Fibroblast of gingiva (primary cell): ENCODE data around the gene GJA4.
A peak's percentile ranks its signal among the peaks of the same experiment; 100 is the strongest.
"Not testable (repeated sequence)": the region's sequence is repeated elsewhere in the genome, so short reads cannot be mapped to it uniquely, and the experiment has no call there.

Source experiments
- DNase-seq: peaks from one replicate; pipeline ENCODE4 v3.0.0-alpha.2; 2011; ENCODE audit warnings: low read depth

Gene GJA4

DNA sequence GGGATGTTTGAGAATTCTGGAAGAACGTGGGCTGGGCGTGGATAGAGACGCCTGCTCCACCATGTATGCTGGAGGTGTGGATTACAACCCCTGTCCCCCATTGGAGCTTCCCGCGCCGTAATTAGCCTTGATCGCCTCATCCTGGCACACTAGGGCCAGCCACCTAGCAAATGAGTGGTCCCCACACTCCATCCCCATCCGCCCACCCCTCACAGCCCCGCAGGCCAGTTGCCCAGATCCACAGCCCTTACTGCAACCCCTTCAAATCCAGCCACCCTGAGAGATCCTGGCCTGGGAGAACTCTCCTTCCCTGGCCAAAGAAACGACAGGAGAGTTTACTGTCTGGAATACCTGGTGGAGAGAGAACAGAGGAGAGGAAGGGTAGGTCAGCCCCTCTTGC, 375 bp upstream of the GJA4 start:
- DNase-seq: no peak

DNA sequence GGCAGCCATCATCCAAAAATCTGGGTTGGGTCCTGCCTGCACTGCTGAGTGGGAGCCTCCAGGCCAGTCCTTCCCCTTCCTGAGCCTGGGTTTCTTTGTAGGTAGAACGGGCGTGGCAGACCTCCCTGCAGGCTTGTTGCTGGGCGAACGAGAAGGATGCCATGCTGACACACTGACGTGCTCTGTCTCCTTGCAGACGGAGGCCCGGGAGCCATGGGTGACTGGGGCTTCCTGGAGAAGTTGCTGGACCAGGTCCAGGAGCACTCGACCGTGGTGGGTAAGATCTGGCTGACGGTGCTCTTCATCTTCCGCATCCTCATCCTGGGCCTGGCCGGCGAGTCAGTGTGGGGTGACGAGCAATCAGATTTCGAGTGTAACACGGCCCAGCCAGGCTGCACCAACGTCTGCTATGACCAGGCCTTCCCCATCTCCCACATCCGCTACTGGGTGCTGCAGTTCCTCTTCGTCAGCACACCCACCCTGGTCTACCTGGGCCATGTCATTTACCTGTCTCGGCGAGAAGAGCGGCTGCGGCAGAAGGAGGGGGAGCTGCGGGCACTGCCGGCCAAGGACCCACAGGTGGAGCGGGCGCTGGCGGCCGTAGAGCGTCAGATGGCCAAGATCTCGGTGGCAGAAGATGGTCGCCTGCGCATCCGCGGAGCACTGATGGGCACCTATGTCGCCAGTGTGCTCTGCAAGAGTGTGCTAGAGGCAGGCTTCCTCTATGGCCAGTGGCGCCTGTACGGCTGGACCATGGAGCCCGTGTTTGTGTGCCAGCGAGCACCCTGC, 1.4 kb downstream of the GJA4 start:
- DNase-seq: no peak

DNA sequence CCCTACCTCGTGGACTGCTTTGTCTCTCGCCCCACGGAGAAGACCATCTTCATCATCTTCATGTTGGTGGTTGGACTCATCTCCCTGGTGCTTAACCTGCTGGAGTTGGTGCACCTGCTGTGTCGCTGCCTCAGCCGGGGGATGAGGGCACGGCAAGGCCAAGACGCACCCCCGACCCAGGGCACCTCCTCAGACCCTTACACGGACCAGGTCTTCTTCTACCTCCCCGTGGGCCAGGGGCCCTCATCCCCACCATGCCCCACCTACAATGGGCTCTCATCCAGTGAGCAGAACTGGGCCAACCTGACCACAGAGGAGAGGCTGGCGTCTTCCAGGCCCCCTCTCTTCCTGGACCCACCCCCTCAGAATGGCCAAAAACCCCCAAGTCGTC, 2.0 kb downstream of the GJA4 start:
- DNase-seq: no peak

DNA sequence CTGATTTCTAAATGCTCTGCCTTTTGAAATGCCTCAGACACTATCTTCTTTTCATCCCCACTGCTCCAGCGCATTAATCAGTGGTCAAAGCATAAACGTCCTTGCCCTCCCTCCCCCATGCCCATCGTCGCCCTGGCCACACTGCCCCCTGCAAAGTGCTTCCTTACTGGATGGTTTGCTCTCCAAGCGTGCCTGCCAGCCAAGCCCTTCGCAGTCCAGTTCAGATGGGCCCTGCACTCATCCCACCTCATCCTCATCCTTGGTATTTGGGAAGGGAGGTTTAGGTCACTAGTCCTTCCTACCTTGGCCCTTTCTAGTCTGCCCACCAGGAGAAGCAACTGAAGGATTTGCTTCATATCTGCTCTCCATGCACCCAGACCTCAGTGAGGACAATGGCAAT, 3.1 kb downstream of the GJA4 start:
- no peak for DNase-seq

DNA sequence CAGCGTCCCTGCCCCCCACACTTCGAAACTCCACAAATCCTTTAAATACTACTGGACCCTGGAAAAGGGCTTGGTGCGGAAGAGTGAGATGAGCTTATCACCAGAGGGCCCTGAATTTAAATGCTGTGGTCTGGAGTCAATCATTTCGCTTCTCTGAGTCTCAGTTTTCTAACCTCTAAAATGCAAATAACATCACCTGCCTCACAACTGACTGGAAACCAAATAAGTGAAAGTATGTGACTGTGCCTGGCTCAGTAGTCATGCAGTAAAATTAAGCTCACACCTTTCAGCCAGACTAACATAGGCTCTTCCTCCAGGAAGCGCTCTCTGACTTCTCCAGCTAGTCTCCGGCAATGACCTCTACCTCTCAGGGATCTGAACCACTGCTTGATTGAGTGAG, 4.2 kb downstream of the GJA4 start:
- no peak for DNase-seq

DNA sequence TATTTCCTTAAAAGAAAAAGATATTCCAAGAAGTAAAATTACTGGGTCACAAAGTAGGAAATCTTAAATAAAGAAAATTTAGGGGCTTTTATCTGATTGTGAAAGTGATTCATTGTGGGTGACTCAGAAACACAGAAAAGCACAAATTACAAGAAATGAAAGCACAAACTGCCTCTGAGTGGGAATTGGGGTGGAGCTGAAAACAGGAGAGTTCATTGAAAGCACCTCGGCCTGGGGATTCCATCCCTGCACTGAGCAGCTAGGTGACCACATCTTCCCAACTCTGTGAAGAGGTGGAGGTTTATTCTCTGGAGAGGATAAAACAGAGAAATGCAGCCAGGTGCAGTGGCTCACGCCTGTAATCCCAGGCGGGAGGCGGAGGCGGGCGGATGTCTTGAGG, 7.4 kb downstream of the GJA4 start:
- DNase-seq: no peak

DNA sequence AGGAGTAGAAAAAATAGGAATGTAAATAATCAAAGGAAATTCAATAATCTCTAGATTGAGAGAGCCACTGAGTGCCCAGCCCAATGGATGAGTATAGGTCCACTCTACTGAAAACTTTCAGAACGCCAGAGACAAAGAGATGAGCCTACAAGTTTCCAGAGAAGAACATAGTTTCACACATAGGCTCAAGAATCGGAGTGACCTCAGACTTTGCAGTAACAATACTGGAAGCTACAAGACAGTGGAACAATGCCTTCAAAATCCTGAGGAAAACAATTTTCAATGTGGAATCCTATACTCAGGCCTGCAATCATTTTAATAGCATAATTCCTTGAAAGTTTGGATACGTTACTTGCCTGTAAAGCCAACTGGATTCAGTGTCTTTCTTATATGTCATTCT, 11.0 kb downstream of the GJA4 start:
- DNase-seq: no peak

DNA sequence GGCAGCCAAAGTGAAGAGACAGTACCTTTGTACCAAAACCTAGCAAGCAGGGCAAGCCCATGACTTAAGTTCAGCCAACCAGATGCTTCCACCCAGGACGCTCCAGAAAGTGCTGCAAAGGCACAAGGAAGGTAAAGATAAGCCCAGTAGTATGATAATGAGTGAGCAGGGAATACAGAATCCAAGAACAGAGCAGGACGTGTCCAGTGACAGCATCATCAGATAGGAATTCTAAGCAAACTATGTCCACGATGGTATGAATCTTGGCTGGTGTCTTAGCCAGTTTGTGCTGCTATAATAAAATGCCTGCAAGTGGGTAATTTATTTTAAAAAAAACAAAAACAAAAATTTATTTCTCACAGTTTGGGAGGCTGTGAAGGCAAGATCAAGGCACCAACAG, 13.6 kb downstream of the GJA4 start:
- DNase-seq: no peak

DNA sequence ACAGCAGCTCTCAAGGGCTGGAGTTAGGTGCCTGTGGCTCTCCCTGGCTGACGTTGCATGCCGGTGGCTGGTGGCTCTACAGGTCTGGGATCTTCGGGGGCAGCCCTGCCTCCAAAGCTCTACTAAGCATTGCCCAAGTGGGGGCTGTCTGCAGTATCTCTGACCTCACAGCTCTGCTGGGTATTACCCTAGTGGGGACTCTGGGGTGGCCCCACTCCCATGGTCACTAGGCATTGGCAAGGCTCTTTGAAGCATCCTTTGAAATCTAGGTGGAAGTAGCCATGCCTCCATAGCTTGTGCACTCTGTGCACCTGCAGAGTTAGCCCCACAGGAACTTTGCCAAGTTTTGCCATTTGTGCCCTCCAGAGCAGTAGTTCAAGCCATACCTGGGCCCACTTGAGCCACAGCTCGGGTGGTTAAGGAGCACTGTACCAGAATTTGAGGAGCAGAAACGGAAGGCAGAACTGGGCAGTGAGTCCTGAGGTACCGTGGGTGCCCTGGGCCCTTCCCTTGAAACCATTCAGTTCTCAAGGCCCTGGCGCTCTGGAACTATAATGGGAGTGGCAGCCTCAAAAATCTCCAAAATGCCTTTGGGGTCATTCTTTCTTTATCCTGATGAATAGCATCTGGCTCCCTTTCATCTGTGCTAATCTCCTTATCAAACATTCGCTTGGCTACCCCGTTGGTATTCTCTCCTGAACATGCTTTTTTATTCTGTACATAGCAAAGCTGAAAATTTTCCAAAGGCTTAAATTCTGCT, 15.4 kb downstream of the GJA4 start:
- no peak for DNase-seq

DNA sequence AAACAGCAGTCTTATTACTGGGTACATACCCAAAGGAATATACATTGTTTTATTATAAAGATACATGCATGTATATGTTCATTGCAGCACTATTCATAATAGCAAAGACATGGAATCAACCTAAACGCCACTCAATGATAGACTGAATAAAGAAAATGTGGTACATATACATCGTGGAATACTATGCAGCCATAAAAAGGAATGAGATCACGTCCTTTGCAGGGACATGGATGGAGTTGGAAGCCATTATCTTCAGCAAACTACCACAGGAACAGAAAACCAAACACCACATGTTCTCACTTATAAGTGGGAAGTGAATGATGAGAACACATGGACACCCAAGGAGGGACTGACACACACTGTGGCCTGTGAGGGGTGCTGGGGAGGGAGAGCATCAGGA, 18.0 kb downstream of the GJA4 start:
- not testable (repeated sequence) for DNase-seq

DNA sequence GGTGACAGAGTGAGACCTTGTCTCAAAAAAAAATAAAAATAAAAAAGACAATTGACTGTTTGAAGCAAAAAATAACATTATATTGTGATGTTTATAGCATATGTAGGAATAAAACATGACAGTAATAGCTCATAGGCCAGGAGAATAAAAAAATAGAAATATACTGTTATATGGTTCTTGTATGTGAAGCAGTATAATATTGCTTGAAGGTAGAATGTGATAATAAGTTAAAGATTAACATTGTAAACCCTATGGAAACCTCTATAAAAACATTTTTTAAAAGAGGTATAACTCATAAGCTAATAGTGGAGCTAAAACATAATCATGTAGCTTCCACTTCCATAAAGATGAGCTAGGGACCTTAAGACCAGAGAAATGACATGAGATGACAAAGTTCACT, 23.5 kb downstream of the GJA4 start:
- no peak for DNase-seq

DNA sequence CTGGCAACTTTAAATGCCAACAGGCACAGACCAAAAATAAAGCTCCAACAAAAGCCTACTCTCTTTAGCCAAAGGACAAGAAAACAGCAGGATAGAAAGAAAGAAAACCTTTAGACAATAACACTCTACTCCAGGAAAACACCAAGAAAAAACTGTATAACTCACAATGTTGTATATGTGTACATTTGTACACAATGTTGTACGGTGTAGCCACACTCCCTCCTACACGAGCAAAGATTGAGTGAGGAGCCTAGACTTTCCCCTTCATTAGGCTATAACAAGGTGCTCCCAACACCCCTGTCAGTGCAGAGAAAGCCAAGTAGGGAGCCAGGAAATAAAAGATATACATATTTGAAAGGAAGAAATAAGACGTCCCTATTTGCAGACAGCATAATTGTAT, 24.0 kb downstream of the GJA4 start:
- DNase-seq: no peak

DNA sequence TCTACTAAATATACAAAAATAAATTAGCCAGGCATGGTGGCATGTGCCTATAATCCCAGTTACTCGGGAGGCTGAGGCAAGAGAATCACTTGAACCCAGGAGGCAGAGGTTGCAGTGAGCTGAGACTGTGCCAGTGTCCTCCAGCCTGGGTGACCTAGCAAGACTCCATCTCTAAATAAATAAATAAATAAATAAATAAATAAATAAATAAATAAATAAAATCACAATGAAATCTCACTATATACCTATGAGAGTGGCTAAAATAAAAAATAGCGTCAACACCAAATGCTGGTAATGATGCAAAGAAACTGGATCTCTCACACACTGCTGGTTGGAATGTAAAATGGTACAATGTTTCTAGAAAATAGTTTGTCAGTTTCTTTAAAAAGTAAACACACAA, 26.1 kb downstream of the GJA4 start:
- not testable (repeated sequence) for DNase-seq

DNA sequence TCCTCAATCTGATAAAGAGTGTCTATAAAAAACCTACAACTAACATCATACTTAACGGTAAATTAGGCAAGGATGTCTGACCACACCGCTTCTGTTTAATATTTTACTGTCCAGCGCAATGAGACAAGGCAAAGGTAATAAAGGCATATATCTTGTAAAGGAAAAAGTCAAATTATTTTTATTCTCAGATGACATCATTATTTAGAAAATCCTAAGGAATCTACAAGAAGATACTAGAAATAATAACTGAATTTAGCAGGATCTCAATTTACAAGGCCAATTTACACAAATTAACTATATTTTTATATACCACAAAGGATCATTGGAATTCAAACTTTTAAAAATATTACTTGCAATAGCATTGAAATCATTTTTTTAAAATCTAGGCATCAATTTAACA, 29.4 kb downstream of the GJA4 start:
- DNase-seq: no peak

DNA sequence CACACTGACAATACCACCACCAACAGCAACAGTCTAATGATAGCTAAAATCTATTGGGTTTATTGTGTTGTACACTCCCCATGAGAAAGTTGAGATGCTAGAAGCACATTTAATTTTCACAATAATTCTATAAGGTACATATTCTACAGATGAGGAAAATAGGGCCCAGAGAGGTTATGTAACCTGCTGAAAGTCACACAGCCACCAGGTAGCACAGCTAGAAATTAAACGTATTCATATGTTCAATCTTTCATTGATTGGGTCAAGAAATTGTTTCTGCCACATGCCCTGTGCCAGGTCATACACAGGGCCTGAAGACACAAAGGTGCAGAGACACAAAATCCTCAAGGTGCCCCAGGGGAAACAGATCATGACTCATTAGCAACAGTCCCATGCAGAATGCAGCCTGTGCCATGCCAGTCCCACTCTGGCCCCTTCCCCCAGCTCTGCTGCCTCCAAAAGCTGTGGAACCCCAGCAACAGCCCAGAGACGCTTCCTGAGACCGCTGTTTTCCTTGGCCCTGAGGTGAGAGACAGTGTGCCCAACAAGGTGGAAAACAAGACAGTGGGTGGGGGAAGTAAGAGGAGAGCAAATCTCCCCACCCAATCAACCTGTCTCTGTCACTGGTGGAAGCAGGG, 32.1 kb downstream of the GJA4 start:
- no peak for DNase-seq

DNA sequence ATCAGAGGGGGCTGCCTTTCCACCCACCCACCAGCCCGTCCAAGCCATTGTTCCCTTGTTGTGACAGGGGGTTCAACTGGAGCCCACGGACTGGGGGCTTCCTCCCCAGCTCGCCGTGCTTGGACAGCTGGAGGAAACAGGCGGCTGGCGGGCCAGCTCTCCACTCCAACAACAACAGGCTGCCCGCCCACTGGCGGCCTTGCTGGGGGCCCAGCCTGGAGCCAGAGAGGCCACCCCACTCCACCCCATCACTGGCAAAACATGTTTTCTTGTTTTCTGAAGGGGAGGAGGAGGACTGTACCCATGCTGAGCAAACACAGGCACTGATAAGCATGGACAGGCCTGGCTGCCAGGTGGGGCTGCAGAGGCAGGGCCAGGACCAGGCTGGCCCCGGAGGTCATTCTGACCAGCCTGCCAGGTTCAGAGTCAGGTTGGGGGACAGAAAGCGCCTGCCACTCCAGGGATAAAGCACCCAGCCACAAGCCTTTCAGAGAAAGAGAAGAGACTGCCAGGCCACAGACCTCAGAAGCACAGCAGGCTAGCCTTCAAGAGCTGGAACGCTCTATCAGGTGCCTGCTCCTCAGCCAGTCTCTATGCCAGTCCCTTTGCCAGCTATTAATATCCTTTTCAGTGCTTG, 32.8 kb downstream of the GJA4 start:
- DNase-seq: no peak

DNA sequence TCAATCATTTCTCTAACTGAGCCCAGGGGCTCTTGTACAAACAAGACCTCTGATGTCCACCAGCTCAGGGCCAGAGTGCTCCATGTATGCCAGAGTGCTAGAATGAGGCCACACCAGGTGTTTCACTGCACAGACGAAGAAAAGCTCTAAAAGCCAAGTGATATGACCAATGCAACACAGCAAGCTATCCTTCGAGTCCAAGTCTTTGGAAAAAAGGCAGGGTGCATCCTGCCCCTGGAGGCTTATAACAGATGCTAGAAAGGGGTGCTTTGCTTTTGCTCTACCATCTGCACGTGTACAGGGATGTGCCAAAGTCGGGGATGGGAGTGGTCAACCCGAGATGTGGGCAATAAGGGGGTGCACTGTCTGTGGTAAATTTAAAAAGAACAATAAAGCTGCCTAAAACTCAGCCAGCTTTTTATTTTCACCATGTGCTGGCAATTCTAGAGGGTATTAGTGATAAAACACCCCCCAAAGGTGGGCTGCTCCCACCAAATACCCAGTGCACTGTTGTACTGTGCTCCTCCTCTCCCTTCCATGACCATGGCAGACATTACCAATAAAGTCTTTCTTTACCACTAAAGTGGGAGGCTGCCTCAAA, 34.6 kb downstream of the GJA4 start:
- no peak for DNase-seq

DNA sequence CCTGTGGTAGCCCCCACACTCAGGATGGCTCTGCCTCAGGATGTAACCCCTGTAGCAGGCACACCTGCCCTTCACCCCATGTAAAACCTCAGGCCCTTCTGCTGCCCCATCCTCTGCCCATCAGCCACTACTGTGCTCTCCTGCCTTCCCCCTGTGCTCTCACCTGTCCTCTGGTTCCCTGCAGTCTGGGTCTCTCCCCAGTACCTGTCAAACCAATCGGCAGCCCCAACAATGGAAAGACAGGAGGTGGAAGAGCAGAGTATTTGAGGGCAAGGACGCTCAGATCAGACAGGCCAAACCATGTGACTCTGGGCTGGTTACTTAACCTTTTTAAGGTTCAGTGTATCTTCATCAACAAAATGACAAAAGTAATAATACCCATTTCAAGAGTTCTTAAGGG, 35.8 kb downstream of the GJA4 start:
- no peak for DNase-seq

DNA sequence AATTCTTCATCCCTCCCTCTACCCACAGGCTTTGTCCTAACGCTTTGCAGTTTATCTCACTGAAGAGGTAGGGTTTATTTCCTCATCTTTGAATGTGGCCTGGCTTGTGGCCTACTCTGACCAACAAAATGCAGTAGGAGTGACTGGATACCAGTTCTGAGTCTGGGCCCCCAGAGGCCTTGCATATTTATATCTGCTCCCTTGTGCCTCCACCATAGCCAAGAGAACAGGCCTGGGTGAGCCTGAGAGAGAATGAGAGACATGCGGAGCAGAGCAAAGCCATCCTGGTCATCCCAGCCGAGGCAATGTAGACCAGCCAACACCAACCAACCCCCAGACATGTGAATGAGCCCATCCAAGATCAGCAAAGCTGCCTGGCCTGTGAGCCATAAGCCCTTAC, 36.5 kb downstream of the GJA4 start:
- DNase-seq: peak; percentile 7

DNA sequence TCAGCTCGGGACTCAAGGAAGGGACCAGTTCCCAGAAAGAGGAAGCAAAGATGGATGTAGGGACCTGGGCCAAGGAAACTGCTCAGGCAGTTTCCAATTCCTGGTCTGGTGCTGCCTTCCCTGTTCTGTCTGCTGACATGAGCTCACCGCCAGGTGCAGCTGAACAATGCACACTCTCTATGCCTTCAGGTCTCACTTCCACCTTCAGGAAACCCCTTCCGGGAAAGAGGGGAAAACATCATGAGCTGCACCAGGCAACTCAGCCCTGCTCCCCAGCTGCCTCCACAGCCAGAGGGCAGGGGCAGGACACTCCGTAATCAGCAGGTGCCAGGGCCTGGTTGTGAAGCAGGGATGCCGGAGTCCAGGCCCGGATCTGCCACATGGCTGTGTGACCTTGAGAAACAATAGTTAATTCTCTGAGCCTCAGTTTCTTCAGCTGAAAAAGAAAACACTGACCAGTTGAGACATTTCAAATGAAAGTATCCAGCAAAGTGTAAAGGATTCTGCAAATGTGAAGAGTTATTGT, 39.0 kb downstream of the GJA4 start:
- DNase-seq: no peak

DNA sequence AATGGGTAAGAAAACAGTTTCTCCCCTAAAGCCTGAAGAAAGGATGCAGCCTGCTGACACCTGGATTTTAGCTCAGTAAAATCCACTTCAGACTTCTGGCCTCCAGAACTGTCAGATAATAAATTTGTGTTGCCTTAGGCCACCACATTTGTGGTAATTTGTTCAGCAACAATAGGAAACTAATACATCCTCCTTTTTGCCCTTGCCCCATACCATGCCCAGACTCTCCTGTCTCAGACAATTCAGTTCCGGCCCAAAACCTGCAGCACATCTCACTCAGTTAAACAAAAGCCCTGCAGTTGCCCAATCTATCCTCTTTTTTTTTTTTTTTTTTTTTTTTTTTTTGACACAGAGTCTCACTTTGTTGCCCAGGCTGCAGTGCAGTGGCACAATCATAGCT, 40.9 kb downstream of the GJA4 start:
- no peak for DNase-seq
